GM19035 (cell line): ENCODE data around the gene TSPAN4.

ENCODE experiments used
- ATAC-seq: cut with Tn5 transposase; IDR thresholded peaks from one replicate; pipeline ENCODE4 v1.9.1; 2021; ENCODE audit not compliant: unreplicated experiment

The TSPAN4 gene

DNA sequence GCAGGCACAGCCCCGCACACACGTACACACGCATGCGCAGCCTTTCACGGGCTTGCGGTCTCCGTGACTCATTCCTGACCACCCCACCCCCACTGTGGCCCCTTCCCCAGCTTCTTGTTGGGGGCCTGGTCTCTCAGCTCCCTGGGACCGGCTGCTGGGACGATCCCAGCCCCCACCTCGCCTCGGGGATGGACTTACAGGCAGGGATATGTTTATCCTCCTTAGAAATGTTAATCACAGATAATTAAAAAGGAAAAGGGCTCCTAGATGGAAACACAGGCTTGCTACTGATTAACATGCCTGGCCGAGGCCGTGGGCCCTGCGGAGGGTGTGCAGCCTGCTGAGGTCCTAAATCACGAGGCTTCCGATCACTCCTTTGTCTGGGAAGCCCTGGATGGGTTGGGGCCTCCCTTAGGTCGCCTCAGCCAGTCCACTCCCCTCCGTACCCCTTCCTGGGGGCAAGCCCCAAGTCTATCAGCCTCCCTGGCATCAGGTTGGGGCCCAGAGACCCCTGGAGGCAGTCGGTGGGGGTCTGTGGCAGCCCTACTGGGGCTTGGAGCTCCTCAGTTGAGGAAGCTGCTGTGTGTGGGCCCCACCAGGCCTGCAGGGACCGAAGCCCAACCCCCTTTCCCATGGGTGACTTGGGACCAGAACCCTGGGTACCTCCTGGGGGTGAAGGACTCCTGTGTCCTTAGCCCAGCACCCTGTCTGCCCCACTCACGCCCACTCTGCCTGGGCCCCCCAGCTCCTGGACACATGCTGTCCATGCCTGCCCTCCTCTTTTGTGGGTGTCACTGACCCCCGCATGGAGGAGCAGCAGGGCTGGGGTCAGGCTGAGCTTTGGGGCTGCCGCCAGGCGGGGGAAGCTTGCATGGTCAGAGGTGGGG is 20.6 kb downstream of the TSPAN4 start:
- ATAC-seq = no peak

DNA sequence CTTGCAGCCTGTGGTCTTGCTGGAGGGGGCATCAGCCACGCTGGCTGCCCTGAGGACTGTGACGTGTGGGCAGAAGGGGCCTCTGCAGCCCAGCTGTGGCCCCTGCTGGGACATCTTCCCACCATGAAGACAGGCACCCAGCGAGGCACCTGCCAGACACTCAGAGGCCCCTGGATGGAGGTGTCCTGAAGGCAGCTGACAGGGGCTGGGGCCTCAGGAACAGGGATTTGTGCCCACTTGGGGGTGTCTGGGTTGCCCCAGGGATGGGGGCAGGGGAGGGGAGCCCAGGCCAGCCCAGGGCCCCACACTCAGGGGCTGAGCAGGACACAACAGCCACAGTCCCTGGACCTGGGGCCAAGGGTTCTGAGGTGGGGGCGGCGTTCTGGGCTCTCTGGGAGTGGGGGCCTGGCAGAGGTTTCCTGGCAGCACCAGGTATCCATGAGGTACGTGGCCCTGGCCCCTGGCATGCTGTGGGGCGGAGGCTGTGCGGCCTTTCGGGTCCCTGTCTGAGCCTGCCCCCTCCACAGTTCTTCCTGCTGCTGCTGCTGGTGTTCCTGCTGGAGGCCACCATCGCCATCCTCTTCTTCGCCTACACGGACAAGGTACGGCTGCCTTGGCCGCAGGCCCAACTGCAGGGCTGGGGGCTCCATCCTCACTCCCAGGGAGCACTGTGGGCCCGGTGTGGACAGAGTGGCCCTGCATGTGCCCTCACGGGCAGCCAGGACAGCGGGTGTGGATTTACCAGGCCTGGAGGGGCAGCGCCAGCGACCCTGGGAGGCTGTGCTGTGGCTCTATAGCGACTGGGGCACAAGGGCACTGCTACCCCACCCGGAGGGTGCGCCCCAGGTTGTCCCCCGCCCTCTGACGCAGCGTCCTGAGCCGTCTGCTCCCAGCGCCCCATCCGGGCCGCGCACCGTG is 21.5 kb downstream of the TSPAN4 start:
- ATAC-seq = no peak

DNA sequence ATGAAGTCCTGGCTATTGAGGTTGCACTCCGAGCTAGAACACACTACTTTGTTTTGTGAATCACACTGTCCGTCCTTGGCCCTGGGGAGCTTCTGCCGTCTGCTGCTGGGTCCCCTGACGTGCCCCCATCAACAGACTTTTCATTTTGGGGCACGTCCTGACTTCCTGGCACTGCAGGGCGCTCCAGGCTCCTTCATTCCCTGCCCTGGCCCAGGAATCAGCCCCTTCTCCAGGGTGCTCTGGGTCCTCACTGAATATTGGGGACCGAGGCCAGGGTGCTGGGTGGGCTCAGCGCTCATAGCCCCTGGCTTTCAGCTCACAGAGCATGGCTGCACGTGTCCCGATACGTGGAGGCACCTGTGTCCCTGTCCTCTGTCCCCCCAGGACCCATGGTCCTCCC is 22.2 kb downstream of the TSPAN4 start:
- ATAC-seq = no peak

DNA sequence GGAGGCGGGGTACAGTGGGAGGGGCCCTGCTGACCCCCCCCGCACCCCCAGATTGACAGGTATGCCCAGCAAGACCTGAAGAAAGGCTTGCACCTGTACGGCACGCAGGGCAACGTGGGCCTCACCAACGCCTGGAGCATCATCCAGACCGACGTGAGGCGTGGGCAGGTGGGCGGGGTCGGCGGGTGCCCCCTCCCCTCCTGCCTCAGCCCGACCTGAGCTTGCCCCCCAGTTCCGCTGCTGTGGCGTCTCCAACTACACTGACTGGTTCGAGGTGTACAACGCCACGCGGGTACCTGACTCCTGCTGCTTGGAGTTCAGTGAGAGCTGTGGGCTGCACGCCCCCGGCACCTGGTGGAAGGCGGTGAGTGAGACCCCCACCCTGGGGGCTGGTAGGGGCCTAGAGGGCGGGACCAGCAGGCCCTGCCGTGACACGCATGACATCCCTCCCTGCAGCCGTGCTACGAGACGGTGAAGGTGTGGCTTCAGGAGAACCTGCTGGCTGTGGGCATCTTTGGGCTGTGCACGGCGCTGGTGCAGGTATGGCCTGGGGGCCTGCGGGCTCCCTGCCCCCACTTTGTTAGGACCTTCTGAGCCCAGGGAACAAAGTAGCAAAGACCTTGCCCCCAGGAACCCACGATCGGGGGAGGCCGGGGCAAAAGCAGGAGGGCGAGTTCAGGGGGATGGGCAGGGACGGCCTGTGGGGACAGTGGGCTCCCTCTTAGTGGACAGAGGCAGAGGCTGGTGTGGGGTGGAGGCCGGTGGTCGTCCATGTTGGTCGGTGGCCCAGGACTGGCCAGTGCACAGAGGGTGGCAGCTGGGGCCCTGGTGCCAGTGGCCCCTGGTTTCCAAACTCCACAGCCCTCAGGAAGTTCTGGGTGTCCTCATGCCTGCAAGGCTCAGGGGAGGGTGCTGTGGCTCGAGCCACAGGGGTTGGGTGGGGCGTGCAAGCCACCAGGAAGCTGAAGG is 23.1 kb downstream of the TSPAN4 start:
- no peak for ATAC-seq

DNA sequence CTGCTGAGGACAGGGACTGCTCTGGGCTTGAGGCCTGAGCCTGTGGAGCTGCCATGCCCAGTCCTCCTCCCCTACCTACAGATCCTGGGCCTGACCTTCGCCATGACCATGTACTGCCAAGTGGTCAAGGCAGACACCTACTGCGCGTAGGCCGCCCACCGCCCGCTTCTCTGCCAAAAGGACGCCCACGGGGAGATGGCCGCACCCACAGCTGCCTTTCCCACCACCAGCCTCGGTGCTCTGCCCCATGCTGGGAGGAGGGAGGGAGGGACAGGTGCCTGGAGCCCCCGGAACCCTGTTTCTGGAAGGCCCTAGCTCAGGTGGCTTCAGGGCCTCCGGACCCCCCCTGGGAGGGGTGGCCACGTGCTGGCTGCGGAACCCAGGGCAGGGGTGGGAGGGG is 23.8 kb downstream of the TSPAN4 start:
- no peak for ATAC-seq

DNA sequence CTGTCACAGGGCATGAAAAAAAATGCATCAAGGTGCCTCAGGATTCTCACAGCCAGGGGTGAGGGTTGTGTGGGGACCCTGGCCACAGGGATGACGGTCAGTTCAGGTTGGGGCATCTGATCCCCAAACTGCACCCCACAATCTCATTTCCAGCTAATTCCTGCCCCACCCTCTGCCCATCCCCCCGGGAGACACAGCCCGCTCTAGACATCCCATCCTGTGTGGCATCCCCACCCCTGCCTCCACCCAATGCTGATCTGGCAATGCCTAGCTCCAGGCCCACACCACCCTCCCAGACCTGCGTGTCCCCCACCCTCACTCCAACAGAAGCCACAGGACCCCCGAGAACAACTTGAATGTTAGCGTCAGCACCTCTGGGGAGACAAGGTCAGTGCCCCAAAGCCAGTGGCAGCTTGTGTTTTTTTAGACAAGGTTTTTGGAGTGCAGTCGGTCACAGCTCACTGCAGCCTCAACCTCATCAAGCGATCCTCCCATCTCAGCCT is 25.3 kb downstream of the TSPAN4 start:
- ATAC-seq = no peak

DNA sequence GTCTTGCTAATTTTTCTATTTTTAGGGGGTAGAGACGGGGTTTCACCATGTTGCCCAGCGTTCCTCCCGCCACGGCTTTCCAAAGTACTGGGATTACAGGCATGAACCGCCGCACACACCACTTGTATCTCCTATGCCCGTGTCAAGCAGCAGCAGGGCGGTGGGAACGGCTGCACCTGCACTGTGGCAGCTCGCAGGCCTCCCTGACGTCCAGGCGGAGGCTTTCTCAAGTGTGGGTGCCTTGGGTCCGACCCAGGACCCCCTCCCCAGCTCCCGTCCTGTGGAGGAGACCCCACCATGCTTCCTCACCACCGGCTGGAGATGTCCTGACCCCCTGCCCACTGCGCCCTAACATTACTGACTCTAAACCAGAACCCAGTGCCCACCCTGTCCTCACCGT is 25.7 kb downstream of the TSPAN4 start:
- no peak for ATAC-seq

DNA sequence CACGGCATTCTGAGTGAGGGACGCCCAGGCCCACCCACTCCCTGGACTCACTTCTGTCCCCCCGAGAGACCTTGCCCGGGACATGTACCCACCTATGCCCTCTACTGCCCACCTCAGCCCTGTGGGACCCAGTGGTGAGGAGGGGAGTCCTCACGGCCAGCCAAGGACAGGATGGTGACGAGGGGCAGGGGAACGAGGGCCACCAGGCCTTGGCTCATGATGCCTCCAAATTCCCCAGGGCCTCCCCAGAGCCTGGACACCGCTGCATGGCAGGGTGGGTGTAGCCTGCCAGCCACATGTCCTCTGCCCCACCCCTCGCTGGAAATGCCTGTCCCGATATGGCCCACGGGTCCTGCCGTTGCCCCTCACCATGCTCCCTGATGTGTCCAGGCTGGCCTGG is 26.1 kb downstream of the TSPAN4 start:
- no peak for ATAC-seq

DNA sequence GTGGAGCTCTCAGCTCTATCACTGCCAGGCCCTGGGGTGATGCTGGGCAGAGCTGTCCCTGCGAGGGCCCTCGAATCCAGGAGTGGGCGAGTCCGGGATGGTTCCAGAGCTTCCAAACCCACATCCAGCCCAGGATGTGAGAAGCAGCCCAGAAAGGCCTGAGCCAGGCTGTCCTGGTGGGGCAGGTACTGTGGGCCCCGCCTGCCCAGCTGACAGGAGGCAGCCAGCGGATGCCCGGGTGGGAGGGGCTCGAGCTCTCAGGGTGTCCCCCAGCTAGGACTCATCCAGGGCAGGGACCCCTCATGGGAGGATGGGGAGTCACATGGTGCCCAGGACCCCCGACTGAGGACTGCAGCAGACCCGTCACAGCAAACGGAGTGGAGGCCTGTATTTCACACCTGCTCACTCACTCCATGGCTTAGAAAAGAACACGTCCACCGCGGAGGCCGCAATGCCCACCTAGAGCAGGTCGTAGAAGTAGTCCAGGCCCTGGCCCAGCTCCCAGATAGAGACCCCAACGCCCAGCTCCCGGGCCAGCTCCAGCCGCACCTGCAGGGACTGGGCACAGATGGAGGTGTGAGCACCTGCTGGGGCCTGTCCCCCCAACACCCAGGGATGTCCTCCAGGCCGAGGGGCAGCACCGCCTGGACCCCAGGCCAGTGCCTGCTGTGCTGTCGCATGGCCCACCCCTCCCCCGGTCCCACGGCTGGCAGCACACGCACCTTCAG is 26.9 kb downstream of the TSPAN4 start:
- no peak for ATAC-seq

DNA sequence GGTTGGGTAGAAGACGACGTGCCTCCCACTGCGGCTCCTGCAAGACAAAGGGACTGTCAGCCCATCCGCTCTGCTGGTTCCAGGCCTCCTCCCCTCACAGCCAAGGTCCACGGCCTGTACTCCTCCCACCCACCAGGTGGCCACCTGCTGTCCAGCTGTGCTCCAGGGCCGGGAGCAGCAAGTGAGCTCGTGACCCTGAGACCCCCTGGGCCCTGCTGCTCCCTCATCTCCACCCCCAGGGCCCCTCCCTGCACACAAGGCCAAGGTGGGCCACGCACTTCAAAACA is 27.4 kb downstream of the TSPAN4 start:
- no peak for ATAC-seq

DNA sequence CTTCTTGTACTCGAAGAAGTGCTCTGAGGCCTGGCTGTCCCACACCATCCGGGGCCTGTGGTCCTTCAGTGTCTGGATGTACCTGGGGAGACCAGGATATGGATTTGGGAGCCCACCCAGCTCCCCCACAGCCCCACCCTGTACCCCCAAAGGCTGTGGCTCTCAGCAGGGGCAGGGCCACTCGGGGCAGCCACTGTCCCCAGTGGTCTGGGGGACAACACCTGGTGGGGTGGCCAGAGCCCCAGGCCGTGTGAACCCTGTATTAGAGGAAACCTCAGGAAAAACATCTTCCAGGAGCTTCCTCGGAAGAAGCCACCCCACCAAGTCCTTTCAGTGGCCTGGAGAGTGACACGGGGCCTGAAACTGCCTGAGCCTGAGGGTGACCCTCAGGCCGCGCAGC is 27.8 kb downstream of the TSPAN4 start:
- no peak for ATAC-seq

DNA sequence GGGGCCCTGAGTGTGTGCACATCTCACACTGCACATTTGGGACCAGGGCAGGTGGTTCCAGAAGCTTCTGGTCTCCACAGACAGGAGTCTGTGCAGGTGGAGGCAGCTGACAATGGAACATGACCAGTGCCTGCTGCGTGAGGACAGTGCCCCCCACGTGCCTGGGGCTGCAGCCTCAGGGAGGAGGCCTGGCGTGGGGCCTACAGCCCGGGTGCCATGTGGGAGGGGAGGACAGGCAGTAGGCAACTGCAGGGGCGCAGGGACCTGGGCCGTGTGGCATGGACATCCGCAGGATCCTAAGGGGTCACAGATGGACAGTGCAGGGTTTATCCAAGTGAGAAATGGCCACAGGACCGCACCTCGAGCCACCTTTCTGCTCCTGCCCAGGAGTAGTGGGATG is 28.8 kb downstream of the TSPAN4 start:
- no peak for ATAC-seq

DNA sequence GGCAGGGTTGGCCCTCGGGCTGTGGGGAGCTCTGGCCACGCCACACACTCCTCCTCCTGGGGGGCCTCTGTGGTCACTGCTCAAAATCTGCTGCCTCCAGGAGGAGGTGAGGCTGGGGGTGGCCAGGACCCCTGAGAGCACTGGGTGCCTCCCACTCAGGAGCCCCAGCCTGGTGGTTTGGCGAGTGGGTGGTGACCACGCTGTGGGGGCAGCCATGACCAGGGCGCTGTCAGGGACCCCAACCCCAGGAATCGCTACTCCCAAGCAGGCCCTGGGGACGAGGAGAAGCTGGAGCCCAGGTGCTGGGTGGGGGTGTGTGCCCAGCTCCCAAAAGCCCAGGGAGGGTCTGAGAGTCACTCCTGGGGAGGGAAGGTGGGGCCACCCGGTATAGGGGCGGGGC is 30.1 kb downstream of the TSPAN4 start:
- ATAC-seq = no peak

DNA sequence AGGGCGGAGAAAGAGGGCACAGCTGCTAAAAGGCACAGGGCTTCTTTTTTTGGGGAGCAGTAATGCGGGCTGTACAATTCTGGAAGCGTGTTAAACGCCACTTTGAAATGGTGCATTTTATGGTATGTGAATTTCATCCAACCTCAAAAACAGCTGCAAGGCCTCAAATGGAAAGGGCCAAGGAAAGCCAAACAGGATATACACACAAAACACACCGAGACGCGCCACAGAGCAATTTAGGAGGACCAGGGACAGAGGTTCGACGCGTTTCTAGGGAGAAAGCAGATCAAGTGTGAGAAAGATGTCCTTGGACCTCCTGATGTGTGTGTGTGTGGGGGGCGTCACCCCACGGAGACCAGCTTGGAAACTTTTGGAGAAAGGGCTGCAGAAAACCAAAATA is 31.1 kb downstream of the TSPAN4 start:
- ATAC-seq = no peak

DNA sequence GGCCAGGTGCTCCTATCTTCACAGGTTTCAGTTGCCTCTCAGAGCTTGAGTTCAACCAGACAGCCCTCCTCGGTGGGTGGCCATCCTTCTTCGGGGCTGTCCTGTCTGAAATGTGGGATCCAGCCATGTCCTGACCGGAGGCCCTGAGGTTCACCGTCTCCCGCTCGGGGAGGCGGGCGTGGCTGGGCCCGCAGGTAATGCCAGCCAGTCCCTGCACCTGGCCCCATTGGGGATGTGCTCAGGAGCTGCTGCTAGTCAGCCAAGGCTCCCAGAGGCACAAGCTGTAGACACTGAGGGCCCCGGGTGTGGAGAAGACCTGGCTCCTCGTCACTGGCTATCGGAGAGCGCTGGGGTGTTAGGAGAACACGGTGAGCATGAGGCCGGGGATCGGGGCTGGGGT is 32.6 kb downstream of the TSPAN4 start:
- ATAC-seq = no peak

DNA sequence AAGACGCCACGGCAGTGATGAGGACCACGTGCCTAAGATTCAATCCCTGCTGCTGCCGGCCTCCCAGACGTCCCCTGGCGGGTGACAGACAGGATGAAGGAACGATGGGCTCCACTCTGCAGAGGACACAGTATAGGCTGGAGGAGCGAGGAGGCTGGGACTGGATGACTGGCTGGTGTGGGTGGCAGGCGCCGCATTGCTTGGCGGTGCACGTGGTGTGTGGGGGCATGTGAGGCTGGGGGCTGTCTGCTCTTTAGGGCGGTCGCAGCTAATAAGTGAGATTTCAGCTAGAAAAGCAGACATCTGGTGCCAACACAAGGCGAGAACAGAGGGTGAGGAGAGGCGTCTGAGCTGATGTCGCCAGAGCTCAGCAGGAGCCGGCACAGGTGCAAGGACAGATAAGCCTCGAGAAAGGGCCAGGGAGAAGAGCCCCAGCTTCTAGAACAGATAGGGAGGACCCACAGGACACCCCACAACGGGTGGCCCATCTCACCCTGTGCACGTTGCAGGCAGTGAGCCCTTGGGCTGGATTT is 33.2 kb downstream of the TSPAN4 start:
- no peak for ATAC-seq

DNA sequence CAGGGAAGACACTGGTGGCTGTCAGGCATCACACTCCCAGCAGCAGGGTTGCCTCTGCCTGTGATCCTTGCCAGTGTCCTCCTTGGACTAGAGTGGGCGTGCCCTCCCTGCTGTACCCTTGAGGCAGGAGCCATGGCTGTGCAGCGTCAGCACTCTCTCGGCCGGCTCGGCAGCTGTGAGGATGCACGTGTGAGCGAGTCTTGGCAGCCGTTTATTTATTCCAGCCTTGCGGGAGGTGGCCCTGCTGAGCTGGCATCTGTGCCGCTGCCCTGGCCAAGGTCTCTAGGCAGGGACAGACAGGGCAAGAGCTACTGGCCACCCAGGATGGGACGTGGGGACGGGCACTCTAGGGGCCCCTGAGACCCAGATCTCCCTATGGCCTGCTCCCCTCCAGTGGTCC is 33.9 kb downstream of the TSPAN4 start:
- ATAC-seq = no peak

DNA sequence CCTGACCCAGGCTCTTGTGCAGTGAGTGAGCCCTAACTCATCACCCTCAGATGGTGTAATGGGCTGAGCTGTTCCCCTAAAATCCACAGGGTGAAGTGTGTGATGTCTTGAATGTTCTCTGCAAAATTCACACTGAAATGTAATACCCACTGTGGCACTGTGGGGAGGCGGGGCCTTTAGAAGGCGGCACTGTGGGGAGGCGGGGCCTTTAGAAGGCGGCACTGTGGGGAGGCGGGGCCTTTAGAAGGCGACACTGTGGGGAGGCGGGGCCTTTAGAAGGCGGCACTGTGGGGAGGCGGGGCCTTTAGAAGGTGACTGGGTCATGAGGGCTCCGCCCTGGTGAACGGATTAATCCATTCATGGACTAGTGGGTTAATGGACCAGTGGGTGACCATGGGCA is 34.9 kb downstream of the TSPAN4 start:
- ATAC-seq = no peak

DNA sequence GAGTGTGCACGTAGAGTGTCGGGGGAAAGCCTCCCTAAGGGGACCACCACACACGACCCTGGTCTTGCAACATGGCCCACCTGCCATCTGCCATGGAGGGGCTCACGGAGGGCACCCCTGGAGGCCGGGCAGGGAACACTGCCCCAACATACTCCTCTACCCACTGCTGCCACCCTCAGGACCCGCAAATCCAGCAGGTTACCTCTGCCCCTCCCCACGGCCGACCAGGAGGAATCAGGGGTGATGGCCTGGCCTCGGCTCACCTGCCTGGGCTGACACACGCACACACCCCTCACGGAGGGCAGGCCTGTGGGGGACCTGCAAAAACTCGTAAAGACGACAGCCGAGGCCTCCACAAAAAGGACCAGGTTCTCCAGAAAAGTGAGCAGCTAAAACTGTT is 37.8 kb downstream of the TSPAN4 start:
- ATAC-seq = no peak

DNA sequence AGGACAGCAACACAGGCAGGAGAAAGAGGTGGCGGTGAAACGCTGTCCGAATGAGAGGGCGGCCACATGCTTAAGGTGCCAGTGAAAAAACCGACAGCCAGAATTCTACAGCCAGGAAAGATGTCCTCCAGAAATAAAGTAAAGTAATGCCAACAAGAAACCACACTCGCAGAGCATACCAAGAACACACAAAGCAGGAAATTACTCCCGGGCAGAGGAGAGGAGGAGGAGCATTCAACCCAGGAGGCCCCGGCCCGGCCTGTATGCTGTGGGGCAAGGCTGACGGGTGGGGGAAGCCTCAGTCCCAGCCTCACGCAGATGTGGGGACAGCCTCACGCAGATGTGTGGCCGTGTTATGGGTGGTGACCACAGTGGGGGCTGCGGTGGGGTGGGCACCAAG is 39.9 kb downstream of the TSPAN4 start:
- ATAC-seq = no peak
